ENCODE data around the gene HM13.

DNA sequence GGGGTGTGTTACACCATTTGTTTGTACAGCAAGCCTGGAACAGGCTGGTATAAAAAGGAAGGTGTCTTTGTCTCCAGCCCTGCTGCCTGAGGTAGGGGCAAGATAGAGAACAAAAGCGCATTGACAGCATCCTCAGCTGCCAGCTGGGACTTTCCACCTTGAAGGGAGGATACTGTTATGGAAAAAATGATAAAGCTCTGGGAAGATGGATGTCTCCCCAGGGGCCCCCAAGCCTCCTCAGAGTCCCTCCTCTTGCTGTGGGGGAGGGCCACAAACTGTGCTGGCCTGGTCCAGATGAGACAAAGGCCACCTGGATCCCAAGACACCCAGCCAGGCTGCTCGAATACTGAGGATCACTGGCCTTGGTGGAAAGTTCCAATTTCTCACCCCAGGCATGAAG lies 26.1 kb upstream of the HM13 start:
- TF ChIP-seq, protein P1, sequence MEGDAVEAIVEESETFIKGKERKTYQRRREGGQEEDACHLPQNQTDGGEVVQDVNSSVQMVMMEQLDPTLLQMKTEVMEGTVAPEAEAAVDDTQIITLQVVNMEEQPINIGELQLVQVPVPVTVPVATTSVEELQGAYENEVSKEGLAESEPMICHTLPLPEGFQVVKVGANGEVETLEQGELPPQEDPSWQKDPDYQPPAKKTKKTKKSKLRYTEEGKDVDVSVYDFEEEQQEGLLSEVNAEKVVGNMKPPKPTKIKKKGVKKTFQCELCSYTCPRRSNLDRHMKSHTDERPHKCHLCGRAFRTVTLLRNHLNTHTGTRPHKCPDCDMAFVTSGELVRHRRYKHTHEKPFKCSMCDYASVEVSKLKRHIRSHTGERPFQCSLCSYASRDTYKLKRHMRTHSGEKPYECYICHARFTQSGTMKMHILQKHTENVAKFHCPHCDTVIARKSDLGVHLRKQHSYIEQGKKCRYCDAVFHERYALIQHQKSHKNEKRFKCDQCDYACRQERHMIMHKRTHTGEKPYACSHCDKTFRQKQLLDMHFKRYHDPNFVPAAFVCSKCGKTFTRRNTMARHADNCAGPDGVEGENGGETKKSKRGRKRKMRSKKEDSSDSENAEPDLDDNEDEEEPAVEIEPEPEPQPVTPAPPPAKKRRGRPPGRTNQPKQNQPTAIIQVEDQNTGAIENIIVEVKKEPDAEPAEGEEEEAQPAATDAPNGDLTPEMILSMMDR (IDR thresholded peaks at IDR 0.05) = no peak
- TF ChIP-seq EZH2 (IDR thresholded peaks at IDR 0.05; ENCODE audit: borderline replicate concordance, insufficient read depth, low read depth, low read length, poor library complexity, severe bottlenecking) = no peak
